Esophagus muscularis mucosa (tissue), 4 donors: ENCODE measurements around the gene RPS25. TPM values are rescaled to one million over a fixed set of nuclear protein-coding genes. Genes with fewer than 3 reads are reported as not detected.
"Not testable (repeated sequence)": the region's sequence is repeated elsewhere in the genome, so short reads cannot be mapped to it uniquely, and the experiment has no call there.

ENCODE experiments used
- DNase-seq: peaks from one replicate; pipeline ENCODE4 v3.0.0-alpha.2; 2017; ENCODE audit errors: extremely low spot score
- H3K27ac ChIP-seq, 4 donors: fragments of 200-600 bp; sonication (generic); replicated peaks in 1 of 4; 1 replicate in 3 of 4; 2 replicates in 1 of 4; pipeline ENCODE4 v1.5.1; 2016 to 2019; ENCODE audit warnings: mild to moderate bottlenecking in 1 of 4
- H3K27me3 ChIP-seq, 4 donors: fragments of 200-600 bp; sonication (generic); one replicate each; pipeline versions ENCODE4 v1.5.1 to v1.6.0; 2016 to 2019
- H3K36me3 ChIP-seq, 4 donors: fragments of 200-600 bp; sonication (generic); one replicate each; pipeline ENCODE4 v1.5.1; 2016 to 2019
- H3K4me1 ChIP-seq, 4 donors: fragments of 200-600 bp; sonication (generic); one replicate each; pipeline ENCODE4 v1.5.1; 2016 to 2019
- H3K4me3 ChIP-seq, 4 donors: fragments of 200-600 bp; sonication (generic); 1 replicate in 2 of 4; 2 replicates in 2 of 4; pipeline ENCODE4 v1.5.1; 2016 to 2019; ENCODE audit warnings: mild to moderate bottlenecking in 4 of 4, moderate library complexity in 1 of 4
- H3K9me3 ChIP-seq, 4 donors: fragments of 200-600 bp; sonication (generic); 1 replicate in 3 of 4; 2 replicates in 1 of 4; pipeline ENCODE4 v1.5.1; 2016 to 2019
- CTCF ChIP-seq, 3 experiments: fragments of 200-600 bp in 2 of 3; fragments of 450-650 bp in 1 of 3; sonication (generic) in 2 of 3; IDR thresholded peaks; one replicate each; pipeline ENCODE4 v1.5.1; 2017 to 2019; ENCODE audit warnings: antibody characterized with exemption in 3 of 3, mild to moderate bottlenecking in 2 of 3, moderate library complexity in 1 of 3
- EP300 ChIP-seq: sonication (generic); formaldehyde crosslinking; IDR thresholded peaks from one replicate; pipeline ENCODE4 v1.6.1; 2017; ENCODE audit warnings: antibody characterized with exemption
- POLR2A ChIP-seq: fragments of 450-650 bp; IDR thresholded peaks from one replicate; pipeline ENCODE4 v1.6.1; 2017; ENCODE audit warnings: antibody characterized with exemption, moderate library complexity, mild to moderate bottlenecking, low read depth
- POLR2AphosphoS5 ChIP-seq, 2 donors: sonication (generic); formaldehyde crosslinking; IDR thresholded peaks; one replicate each; pipeline ENCODE4 v1.6.1; 2017; ENCODE audit warnings: antibody characterized with exemption in 2 of 2
- WGBS: methylation state at CpG from one replicate; pipeline ENCODE4 v1.1.5; 2018; 5-methylcytosine and 5-hydroxymethylcytosine counted together
- intact Hi-C: fragments of 100-400 bp; cut with DNase I; formaldehyde crosslinking; loops from one replicate; pipeline ENCODE4 v1.15.1; 2023
- small RNA-seq, 3 donors: library from RNA; depleted of rRNA; stranded (forward); fragments of <200 nt; gene quantifications; one replicate each; pipeline ENCODE3, GENCODE V24; 2016
- total RNA-seq, 4 donors: library from RNA; depleted of rRNA; stranded (reverse); fragments of >200 nt; gene quantifications; one replicate each; pipeline versions ENCODE4 v1.1.0 to v1.2.1, GENCODE V29; 2016

Gene RPS25
- total RNA-seq, 4 donors from 2014 or later, result 1,036 to 2,235 (median 1,740) TPM

DNA sequence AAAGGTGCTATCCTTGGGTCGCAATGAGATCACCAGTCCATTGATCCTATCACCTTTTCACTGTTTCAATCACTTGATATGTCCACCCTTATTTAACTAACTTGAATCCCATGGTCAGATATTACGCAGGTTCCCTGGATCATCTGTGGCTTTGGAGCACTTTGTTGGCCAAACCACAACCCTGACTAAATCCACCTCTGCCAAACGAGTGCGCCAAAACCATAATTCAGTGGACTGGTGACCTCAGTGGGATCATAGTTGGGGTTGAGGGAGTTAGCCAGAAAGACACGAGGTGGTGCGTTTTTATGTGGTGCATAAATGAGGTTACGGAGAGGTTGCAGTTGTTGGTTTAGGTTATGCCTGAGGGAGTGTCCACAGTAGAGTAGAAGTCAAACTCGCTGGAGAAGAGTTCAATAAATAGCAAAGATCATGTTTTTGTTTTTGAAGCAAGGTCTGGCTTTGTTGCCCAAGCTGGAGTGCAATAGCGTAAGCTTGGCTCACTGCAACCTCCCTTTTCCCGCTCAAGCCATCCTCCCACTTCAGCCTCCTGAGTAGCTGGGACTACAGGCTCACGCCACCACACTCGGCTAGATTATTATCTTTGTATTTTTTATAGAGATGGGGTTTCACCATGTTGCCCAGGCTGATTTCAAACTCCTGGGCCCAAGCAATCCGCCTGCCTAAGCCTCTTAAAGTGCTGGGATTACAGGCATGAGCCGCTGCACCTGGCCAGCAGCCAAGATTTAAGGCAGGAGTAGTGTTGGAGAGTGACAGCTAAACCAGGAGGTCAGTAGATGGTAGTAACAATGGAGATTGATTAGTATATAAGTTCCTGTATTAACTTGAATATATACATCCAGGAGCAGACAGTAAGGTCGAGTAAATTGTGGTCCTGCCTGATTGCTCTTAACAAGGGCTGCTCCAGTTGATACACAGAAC lies 42.1 kb downstream of the RPS25 start:
- Histone ChIP-seq H3K4me1 (peaks cover 0 to 10% (median 9%) of the 10 kb centered on the region in 4 donors), H3K36me3 (no peaks in the 10 kb centered on the region), H3K27me3 (peaks cover 0 to 31% (median 4%) of the 10 kb centered on the region in 4 donors), H3K9me3 (no peaks in the 10 kb centered on the region), H3K27ac (no peak overlapping the region), H3K4me3 (no peak overlapping the region)
- DNase-seq, result no peak
- WGBS, result 84% methylated on average over 15 of the region's 15 CpGs
- intact Hi-C loops, result no loop called here
- TF ChIP-seq EP300 (no peak), POLR2A (no peak), POLR2AphosphoS5 (IDR thresholded peaks at IDR 0.05) (no peak), CTCF (IDR thresholded peaks at IDR 0.05) (no peak)

DNA sequence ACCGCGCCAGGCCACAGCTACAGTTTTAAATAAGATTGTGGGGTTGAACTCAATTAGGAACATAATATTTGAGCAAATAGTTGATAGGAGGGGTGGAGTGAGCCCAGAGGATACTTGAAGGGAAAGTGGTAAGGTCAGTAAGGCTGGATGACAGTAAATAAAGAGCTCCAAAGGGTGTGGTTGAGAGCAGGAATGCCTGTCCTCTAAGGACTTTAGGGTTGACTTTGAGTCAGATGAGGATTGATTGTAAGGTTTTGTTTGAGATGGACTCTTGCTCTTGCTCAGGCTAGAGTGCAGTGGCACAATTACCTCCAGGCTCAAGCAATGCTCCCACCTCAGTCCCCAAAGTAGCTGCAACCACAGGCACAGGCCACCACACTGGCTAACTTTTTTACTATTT lies 44.2 kb downstream of the RPS25 start:
- WGBS, result 96% methylated on average over 2 of the region's 2 CpGs
- intact Hi-C loops, result no loop called here
- no peaks in the 10 kb centered on the region for H3K36me3 ChIP-seq
- no peak overlapping the region for H3K27ac ChIP-seq
- TF ChIP-seq POLR2A, result no peak
- no peak for TF ChIP-seq EP300
- TF ChIP-seq CTCF (IDR thresholded peaks at IDR 0.05), result no peak
- TF ChIP-seq POLR2AphosphoS5 (IDR thresholded peaks at IDR 0.05), result no peak
- H3K9me3 ChIP-seq, result no peaks in the 10 kb centered on the region
- no peaks in the 10 kb centered on the region for H3K4me1 ChIP-seq
- H3K27me3 ChIP-seq, result peaks cover 0 to 22% (median 4%) of the 10 kb centered on the region in 4 donors
- DNase-seq, result no peak
- H3K4me3 ChIP-seq, result no peak overlapping the region

GRCh38 chr11:118971646-118972045 lies 46.5 kb downstream of the RPS25 start, which contains the start of gene FOXR1:
TSS of gene FOXR1 (plus strand) at chr11:118971761. CDS start at chr11:118971932, 171 bp downstream.
- H3K9me3 ChIP-seq, result no peaks in the 10 kb centered on the region
- H3K27me3 ChIP-seq, result peaks cover 0 to 20% (median 4%) of the 10 kb centered on the region in 4 donors
- no peaks in the 10 kb centered on the region for H3K4me1 ChIP-seq
- H3K4me3 ChIP-seq, result no peak within 1 kb of the TSS
- intact Hi-C loops, result no loop called here
- WGBS, result 36% methylated on average over 11 of the region's 33 CpGs
- H3K36me3 ChIP-seq, result no peaks in the 10 kb centered on the region
- no peak within 1 kb of the TSS for H3K27ac ChIP-seq
- TF ChIP-seq CTCF (IDR thresholded peaks at IDR 0.05) (no peak), POLR2AphosphoS5 (IDR thresholded peaks at IDR 0.05) (no peak), EP300 (no peak)
- DNase-seq, result no peak

GRCh38 chr11:118969508-118969907 lies 48.6 kb downstream of the RPS25 start:
- DNase-seq, H3K27ac ChIP-seq, H3K4me3 ChIP-seq, intact Hi-C loops, H3K36me3 ChIP-seq, H3K4me1 ChIP-seq, H3K9me3 ChIP-seq: not testable (repeated sequence)
- WGBS, result 87% methylated on average over 2 of the region's 2 CpGs
- peaks cover 0 to 22% (median 4%) of the 10 kb centered on the region in 4 donors for H3K27me3 ChIP-seq

Small RNA genes lying within 50 kb of the gene (small RNA-seq; reads per million reads assigned to genes)
- 0 reads per million in 3 donors for gene AP003392.2
- gene RF00017, result 0 reads per million in 3 donors
- 0 reads per million in 3 donors for gene RF00019

Other genes starting within 250 kb of the RPS25 start
- 100 to 1,000 TPM in 3 of 4 donors, 10 to 100 TPM in 1; 92.9 to 113 (median 105) TPM for gene DDX6, start 227.2 kb downstream of the RPS25 start, total RNA-seq
- gene CXCR5, start 134.5 kb downstream of the RPS25 start, total RNA-seq, result under 1 TPM in 1 of 4 donors, not detected in 3; 0.17 TPM
- 10 to 100 TPM; 19.1 to 66.2 (median 42.7) TPM for gene BCL9L, start 92.4 kb downstream of the RPS25 start, total RNA-seq
- gene UPK2, start 62.0 kb downstream of the RPS25 start, total RNA-seq, result not detected
- not detected for gene FOXR1, start 46.6 kb downstream of the RPS25 start, total RNA-seq
- gene CENATAC, start 20.2 kb downstream of the RPS25 start, total RNA-seq, result 10 to 100 TPM; 22.2 to 55.2 (median 30.8) TPM
- gene TRAPPC4, start 423 bp upstream of the RPS25 start, total RNA-seq, result 10 to 100 TPM; 38.2 to 47.2 (median 42.4) TPM
- 10 to 100 TPM in 1 of 4 donors, 1 to 10 TPM in 3; 5.8 to 11.7 (median 9.5) TPM for gene SLC37A4, start 12.5 kb upstream of the RPS25 start, total RNA-seq
- 10 to 100 TPM; 36.1 to 57.5 (median 52.7) TPM for gene HYOU1, start 38.9 kb upstream of the RPS25 start, total RNA-seq
- 10 to 100 TPM; 27.4 to 40.2 (median 32.4) TPM for gene VPS11, start 49.5 kb upstream of the RPS25 start, total RNA-seq
- gene HMBS, start 66.5 kb upstream of the RPS25 start, total RNA-seq, result 1 to 10 TPM; 3.1 to 7.8 (median 6.1) TPM
- gene DPAGT1, start 83.5 kb upstream of the RPS25 start, total RNA-seq, result 10 to 100 TPM; 14.2 to 28.7 (median 19.9) TPM
- 10 to 100 TPM in 2 of 4 donors, 1 to 10 TPM in 2; 7.5 to 15.2 (median 9.4) TPM for gene C2CD2L, start 89.0 kb upstream of the RPS25 start, total RNA-seq
- gene HINFP, start 103.2 kb upstream of the RPS25 start, total RNA-seq, result 10 to 100 TPM; 22.8 to 30.8 (median 26.4) TPM
- 1 to 10 TPM in 1 of 4 donors, under 1 TPM in 3; 0.33 to 1.4 (median 0.60) TPM for gene ABCG4, start 130.7 kb upstream of the RPS25 start, total RNA-seq
- gene NLRX1, start 150.4 kb upstream of the RPS25 start, total RNA-seq, result 10 to 100 TPM; 21.5 to 47.3 (median 27.2) TPM
- gene NHERF4, start 167.1 kb upstream of the RPS25 start, total RNA-seq, result under 1 TPM in 1 of 4 donors, not detected in 3; 0.29 TPM
- gene CBL, start 188.0 kb upstream of the RPS25 start, total RNA-seq, result 10 to 100 TPM; 20.7 to 27.7 (median 24.1) TPM